Stimulated activated CD4-positive, alpha-beta T cell treated with anti-CD3 and anti-CD28 coated beads, TNF-alpha, amount 100 ng/mL, for 4 hours (primary cell): ENCODE results near the gene EXOC1L.
"Not testable (repeated sequence)": the region's sequence is repeated elsewhere in the genome, so short reads cannot be mapped to it uniquely, and the experiment has no call there.

Source experiments
- DNase-seq, 3 experiments: peaks; one replicate each; pipeline ENCODE4 v3.0.0-alpha.2; 2020; ENCODE audit warnings: low read depth in 3 of 3

Gene EXOC1L

DNA sequence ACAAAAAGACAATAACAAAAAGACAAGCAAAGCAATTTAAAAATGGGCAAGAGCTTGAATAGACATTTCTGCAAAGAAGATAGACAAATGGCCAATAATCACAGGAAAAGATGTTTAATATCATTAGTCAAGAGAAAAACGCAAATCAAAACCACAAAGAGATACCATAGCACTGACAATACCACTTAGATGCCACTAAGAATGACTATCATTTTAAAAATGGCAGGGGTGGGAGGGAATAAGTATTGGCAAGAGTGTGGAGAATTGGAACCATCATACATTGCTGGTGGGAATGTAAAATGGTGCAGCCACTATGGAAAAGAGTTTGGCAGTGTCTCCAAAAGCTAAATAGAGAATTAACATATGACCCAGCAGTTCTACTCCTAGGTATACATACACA is 18.8 kb downstream of the EXOC1L start:
- DNase-seq: no peak

DNA sequence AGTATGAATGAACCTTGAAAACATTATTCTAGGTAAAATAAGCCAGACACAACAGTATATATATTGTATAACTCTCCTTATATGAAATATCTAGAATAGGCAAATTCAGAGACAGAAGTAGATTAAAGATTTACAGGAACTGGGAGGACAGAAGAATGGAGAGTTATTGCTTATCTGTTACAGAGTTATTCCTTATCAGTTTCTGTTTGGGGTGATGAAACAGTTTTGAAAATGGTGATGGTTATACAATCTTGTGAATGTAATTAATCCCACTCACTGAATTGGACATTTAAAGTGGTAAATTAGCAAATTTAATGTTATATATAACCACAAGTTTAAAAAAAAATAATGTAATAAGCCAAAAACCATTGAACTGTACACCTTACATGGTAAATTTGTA is 19.4 kb downstream of the EXOC1L start:
- DNase-seq: no peak

- no peak for DNase-seq
These were observed 21.4 kb downstream of the EXOC1L start for GRCh38 chr4:55840956-55841355.

DNA sequence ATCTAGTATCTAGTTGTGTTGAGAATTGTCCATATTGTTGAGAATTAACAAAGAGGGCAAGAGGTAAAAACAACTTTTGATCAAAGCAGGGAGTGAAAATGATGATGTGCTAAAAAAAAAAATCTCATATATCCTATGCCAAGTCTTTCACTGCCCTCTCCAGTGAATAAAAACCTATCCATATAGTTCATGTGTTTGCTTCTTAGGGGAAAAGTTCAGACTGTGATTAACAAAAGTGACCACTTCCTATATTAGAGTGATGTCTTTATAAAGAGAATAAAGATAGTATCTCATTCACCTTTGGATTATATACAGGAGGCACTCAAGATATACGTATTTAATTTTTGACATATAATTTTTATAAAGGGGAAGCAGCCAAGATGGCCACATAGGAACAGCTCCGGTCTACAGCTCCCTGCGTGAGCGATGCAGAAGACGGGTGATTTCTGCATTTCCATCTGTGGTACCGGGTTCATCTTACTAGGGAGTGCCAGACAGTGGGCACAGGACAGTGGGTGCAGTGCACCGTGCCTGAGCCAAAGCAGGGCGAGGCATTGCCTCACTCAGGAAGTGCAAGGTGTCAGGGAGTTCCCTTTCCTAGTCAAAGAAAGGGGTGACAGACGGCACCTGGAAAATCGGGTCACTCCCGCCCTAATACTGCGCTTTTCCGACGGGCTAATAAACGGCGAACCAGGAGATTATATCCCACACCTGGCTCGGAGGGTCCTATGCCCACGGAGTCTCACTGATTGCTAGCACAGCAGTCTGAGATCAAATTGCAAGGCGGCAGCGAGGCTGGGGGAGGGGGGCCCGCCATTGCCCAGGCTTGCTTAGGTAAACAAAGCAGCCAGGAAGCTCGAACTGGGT is 22.0 kb downstream of the EXOC1L start:
- not testable (repeated sequence) for DNase-seq

DNA sequence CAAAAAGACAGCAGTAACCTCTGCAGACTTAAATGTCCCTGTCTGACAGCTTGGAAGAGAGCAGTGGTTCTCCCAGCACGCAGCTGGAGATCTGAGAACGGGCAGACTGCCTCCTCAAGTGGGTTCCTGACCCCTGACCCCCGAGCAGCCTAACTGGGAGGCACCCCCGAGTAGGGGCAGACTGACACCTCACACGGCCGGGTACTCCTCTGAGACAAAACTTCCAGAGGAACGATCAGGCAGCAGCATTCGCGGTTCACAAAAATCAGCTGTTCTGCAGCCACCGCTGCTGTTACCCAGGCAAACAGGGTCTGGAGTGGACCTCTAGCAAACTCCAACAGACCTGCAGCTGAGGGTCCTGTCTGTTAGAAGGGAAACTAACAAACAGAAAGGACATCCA is 22.7 kb downstream of the EXOC1L start:
- DNase-seq: not testable (repeated sequence)

DNA sequence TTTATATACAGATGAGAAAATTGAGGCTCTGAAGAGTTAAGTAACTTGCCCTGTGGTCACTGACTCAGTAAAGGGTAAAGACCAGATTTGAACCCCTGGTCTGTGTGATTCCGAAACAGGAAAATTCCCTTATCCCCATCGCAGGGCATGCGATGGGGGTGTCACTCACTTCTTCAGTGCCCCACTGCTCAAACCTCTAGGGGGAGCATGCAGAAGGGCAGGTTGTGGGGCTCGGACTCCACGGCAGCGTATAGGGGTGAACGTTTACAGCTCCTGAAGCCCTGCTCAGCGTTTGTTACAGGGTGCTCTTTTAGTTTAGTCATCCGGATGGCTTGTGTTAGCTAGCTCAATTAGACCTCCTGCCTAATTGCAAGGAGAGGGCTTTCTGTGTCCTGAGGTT is 30.1 kb downstream of the EXOC1L start:
- DNase-seq: no peak

DNA sequence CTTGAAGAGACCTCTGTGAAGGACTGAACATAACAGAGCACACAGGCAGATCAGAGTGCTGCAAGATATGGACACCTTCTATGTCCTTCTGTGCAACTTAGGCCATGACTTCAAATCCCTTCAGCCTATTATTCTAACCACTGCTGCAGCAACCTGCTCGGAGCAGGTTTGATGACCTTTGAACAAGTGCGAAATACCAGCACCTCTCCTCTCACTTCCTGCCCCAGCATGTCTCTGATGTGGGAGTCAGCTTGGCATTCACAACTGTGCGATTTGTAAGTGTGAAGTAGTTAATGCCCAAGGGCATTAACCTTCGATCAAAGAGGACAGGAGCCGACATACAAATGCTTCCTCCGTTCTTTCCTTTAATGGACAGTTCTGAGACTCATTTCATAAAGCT is 32.3 kb downstream of the EXOC1L start:
- no peak for DNase-seq

DNA sequence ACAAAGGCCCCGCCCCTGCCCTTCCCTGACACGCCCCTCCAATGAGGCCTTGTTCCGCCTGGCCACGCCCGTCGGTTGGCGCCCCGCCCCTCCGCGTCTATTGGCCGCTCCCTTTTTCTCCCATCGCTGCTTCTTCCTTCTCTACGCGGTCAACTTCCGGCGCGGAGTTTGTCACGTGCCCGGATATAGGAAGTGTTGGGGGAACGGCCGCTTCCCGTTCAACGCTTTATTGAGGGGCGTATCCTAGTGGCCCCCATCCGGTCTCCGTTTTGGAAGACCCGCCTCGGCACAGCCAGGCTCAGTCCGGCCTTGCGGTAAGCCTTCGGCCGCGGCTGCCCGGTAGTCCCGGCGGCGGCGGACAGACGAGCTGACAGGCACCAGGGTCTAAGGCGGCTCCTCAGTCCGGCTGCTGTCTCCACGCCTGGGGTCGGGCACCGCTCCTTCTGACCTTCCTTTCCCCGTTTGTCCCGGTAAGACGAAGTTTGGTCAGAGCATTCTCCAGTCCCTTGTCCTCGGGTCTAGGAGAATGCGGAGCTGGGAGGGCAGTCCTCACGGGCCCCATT is 34.0 kb downstream of the EXOC1L start, which contains the start of gene EXOC1:
Gene EXOC1 (plus strand): TSS at position 165 of the 563 bp plus-strand sequence. CDS start 4,676 bp downstream, outside the sequence.
- DNase-seq: peak; percentile 94 to 98 (median 96)

- DNase-seq: no peak
These were observed 34.5 kb downstream of the EXOC1L start for GRCh38 chr4:55854129-55854528.

GRCh38 chr4:55857586-55857985 is 38.0 kb downstream of the EXOC1L start:
- no peak for DNase-seq

DNA sequence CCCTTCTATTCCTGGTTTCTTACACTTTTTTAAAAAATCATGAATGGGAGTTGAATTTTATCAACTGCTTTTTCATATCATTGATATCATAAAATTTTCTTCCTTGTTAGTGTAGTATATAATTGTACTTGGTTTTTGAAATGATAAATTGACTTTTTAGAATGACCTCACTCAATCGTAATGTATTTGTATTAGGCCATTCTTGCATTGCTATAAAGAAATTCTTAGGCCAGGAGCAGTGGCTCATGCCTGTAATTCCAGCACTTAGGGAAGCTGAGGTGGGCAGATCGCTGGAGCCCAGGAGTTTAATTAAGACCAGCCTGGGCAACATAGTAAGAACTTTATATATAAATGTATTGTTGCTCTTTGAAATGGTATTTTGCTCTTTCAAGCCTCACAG is 40.1 kb downstream of the EXOC1L start:
- no peak for DNase-seq

GRCh38 chr4:55864577-55865223 is 45.1 kb downstream of the EXOC1L start:
- no peak for DNase-seq

DNA sequence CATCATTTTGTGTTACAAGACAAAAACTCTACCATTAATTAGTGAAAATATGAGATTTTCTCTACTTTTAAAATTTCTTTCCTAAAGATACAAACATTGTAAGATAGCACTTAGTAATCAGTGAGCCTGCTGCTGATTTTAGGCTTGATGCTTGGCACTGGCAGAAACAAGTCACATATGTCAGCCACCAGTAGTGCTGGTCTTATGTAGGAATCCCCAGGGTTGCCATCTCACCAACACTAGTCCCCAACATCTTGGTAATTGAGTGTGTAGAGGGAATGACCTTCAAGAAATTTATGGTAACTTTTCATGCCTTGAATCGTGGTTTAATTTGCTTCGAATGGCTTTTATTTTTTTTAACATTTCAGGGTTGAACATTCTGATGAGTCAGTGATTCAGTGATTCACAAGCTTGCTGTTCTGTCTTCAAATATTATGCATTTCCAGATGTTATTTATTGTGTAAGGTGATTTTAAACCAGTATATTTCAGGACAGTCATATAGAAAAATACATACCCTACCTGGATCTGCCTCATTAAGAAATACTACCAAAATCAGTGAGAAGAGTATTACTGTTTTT is 45.7 kb downstream of the EXOC1L start:
- no peak for DNase-seq

DNA sequence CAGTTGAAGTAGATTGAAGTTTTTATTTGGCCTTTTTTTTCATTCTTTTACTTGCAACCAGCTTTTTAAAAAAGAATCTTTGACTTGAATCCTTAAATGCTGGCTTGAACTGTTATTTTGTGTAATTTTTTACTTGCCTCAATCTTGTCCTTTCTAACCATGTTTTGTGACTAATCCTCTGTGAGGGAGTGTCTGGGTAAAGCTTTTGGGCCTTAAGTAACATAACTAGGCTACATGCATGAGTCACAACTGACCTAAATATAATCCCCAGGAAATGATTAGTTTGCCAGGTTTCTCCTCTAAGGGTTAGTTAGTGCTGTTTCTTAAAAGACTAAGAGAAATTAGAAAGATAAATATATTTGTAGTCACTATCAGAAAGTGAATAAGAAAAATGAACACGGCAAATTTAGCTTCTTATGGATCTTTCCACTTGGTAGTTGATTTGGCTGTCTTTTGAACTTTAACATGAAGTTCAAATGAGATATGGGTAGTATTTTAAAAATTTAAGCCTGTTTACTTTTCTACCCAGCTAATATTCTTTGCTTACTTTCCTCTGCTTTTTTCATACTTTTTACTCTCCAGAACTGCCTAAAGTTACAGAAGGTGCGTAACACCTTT is 46.8 kb downstream of the EXOC1L start:
- no peak for DNase-seq

DNA sequence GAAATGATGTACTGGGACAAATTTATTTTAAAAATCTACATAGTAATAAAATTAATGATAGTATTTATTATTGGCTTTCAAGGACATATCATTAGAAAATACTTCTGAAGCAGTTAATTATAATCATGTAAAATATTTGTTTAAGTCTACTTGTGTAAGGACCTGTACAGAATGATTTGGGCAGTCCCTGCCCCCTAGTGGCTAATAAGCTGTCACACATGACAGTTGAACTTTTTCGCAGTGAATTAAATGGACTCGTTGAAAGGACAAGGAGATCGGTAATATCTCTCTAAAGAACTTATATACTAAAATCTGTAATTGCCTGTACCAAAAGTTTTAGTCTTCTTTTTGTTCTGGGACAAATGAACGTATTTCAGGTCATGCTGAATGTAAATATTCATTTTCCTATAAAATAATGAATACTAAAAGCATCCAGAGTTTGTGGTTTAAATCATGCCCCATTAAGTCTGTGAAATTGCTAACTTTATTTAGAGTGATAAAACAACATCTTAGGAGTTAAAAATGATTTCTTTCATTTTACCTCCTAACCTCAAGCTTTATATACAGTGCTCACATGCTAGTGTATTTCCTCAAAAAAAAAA is 47.5 kb downstream of the EXOC1L start:
- no peak for DNase-seq

DNA sequence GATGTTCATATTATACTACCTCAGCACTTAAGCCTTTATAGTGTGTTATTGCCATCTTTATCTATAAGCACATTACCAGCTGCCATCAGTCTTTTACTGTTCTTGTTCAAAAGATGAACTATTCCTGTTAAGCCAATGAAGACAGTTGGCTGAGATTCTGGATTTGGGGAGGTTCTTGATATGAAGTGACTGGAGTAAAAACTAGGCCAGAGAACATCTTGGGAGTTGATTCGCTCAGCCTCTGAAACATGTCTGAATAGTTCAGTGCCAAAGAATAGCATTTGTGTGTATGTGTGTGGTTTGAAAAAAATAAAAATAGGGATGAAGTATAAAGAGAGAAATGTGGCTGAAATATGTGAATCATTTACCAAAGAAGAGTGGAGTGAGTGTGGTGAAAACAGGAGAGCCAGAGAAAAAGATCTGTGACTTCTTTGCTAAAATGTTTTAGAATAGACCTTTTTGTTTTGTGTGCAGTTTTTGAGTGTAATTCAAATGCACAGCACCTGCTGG is 49.0 kb downstream of the EXOC1L start:
- DNase-seq: no peak

DNA sequence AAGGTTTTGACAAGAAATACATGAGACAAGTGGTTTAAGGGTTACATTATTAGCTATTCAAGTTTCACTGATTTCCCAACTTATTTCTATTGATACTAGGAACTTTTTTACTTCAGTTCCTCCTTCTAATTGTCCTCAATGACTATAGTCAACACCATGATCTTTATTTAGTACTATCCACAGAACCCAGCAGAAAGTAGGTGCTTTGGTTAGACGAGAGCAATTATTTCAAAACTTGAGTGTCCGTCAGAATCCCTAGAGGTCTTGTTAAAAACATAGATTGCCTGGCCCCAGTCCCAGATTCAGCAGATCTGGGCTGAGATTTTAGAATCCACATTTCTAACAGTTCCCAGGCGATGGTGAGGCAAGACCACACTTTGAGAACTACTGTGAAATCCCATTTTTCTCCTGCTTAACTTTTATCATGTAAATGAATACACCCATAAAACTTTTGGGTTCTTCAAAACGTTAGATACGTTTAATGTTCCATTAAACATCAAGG is 51.8 kb downstream of the EXOC1L start:
- DNase-seq: no peak

- no peak for DNase-seq
These were observed 55.2 kb downstream of the EXOC1L start for GRCh38 chr4:55874831-55875230.

- no peak for DNase-seq
These were observed 56.8 kb downstream of the EXOC1L start for GRCh38 chr4:55876387-55876786.

DNA sequence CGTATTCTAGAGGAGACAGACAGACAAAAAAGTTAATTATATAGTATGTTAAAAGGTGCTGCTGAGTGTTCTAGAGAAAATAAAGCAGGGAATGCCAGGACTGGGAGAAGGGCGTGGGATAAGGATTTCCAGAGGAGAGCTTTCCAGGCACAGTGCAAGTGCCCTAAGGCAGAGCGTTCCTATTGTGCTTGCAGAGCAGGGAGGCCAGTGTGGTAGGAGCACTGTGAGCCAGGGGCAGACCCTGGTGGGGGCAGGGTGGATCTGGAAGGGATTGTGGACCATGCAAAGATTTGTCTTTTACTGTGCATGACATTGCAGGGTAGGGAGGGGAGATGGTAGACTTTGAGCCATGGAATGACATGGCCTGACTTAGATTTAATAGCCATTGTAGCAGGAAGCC is 59.6 kb downstream of the EXOC1L start:
- DNase-seq: no peak

DNA sequence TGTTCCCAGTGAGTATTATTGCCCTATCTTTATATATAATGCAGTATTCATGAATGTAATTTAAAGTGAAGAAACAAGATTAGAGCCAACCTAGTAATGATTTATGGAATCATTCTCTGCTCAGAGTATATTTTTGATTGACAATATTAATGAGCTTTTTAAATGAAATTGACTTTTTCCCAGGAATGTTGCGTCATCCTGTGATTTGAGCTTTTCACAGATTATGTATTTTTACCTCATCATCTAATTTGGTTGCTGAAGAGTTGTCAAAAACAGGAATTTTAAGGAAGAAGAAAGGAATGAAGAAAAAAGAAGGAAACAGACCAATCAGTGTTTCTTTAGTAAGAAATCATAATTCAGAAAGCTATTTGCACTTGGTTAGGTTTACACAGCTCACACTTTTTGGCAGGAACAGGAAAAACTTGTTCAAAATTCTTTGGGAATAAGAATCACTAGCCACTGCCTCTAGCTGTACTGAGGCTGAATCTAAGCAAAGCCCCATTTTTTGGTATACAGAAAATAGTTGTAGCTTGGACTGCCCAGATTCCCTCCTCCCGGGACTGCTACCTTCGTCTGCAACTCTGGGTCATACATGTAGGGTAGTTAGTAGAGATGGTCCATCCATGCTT is 61.2 kb downstream of the EXOC1L start:
- no peak for DNase-seq
